ENCODE data around the gene ABAT. TPM values are rescaled to one million over a fixed set of nuclear protein-coding genes. Genes with fewer than 3 reads are reported as not detected.

The ABAT gene
- total RNA-seq, 1 experiment from 2014 or later: 7.3 TPM

DNA sequence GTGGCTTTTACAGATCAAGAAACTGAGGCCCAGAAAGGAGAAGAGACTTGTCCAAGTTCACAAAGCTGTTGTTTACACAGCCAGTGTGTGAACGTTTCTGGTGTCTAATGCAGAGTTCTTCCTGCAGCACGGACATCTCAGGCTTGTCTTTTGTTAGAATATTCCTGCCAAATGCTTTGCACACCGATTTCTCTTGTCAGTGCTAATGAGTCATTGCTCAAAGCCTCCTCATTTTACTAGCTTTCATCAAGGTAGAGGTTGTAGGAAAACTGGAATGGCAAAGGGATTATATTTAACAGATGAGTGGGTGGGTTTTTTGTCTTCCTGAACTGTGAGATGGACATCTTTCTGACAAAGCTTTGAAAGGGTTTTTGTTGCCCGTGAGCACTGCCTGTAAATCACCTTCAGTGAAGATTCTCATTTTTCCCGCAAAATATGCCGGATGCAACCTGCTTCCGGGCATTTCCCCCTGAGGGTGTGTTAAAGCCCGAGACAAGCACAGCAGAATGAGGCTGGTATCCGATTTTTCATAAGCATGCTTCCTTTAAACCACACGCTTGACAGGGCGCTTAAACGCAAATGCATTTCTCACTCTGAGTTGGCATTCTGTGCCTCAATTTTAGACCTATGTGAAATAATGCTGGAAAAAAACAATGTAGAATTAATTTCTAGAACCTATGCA, 137.9 kb downstream of the ABAT start:
- no peaks in the 10 kb centered on the region for H3K27me3 ChIP-seq (ENCODE audit: insufficient read depth, low read length)
- Mint-ChIP-seq H3K27me3 (ENCODE audit: low read depth) (no peaks in the 10 kb centered on the region), H3K27ac (no peak overlapping the region), H3K4me1 (no peaks in the 10 kb centered on the region), H3K9me3 (no peaks in the 10 kb centered on the region), H3K4me3 (no peak overlapping the region), H3K36me3 (ENCODE audit: insufficient read depth in 1 of 3, low read depth in 3 of 3) (peaks cover 55 to 93% (median 90%) of the 10 kb centered on the region in 3 experiments; a peak in 6 of 7 replicates)
- TF ChIP-seq, protein P1, sequence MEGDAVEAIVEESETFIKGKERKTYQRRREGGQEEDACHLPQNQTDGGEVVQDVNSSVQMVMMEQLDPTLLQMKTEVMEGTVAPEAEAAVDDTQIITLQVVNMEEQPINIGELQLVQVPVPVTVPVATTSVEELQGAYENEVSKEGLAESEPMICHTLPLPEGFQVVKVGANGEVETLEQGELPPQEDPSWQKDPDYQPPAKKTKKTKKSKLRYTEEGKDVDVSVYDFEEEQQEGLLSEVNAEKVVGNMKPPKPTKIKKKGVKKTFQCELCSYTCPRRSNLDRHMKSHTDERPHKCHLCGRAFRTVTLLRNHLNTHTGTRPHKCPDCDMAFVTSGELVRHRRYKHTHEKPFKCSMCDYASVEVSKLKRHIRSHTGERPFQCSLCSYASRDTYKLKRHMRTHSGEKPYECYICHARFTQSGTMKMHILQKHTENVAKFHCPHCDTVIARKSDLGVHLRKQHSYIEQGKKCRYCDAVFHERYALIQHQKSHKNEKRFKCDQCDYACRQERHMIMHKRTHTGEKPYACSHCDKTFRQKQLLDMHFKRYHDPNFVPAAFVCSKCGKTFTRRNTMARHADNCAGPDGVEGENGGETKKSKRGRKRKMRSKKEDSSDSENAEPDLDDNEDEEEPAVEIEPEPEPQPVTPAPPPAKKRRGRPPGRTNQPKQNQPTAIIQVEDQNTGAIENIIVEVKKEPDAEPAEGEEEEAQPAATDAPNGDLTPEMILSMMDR (conservative IDR thresholded peaks at IDR 0.05): no peak
- no peak overlapping the region for H2BK15ac ChIP-seq (ENCODE audit: low read depth, low read length)
- H3K18ac ChIP-seq (ENCODE audit: insufficient read length, low read depth, low read length): no peak overlapping the region
- H2BK120ac ChIP-seq (ENCODE audit: low read depth, low read length, poor library complexity, severe bottlenecking): no peak overlapping the region
- no peak for DNase-seq
- WGBS (ENCODE audit: extremely low coverage, insufficient read length, low lambda C conversion rate): no CpG with 5 or more reads among the region's 12 CpGs
- H4K91ac ChIP-seq (ENCODE audit: insufficient read length, low read depth, low read length): no peak overlapping the region
- H2BK12ac ChIP-seq (ENCODE audit: insufficient read length, low read depth, low read length): no peak overlapping the region
- H3K79me1 ChIP-seq (ENCODE audit: insufficient read depth, low read depth, low read length, poor library complexity, severe bottlenecking): no peaks in the 10 kb centered on the region
- H3K4me2 ChIP-seq (ENCODE audit: insufficient read depth, insufficient read length, low read length): no peak overlapping the region
- no peak overlapping the region for H3K23ac ChIP-seq (ENCODE audit: insufficient read length, low read depth, low read length)
- H3K9ac ChIP-seq (ENCODE audit: extremely low read depth, insufficient read length, low read length): no peak overlapping the region
- no peaks in the 10 kb centered on the region for H3K9me3 ChIP-seq (ENCODE audit: control insufficient read depth, low read depth, low read length)
- H3T11ph ChIP-seq (ENCODE audit: low read length): no peak overlapping the region
- no peak overlapping the region for H2BK20ac ChIP-seq (ENCODE audit: low read depth, low read length, poor library complexity, severe bottlenecking)
- H3K4ac ChIP-seq (ENCODE audit: low read depth, low read length): no peak overlapping the region
- H3K79me2 ChIP-seq (ENCODE audit: insufficient read depth, low read length): no peaks in the 10 kb centered on the region
- H4K20me1 ChIP-seq (ENCODE audit: control insufficient read depth, insufficient read depth, insufficient read length): no peaks in the 10 kb centered on the region
- no peak overlapping the region for H3K14ac ChIP-seq (ENCODE audit: insufficient read depth, low read length)
- no peak overlapping the region for H4K5ac ChIP-seq (ENCODE audit: insufficient read length, low read depth, low read length)
- no peak overlapping the region for H3K56ac ChIP-seq (ENCODE audit: insufficient read length, low read depth, low read length)
- no peak overlapping the region for H3K27ac ChIP-seq (ENCODE audit: insufficient read length, low read depth, low read length)
- H2BK5ac ChIP-seq (ENCODE audit: insufficient read length, low read length): no peak overlapping the region
- H4K8ac ChIP-seq (replicated peaks; ENCODE audit: insufficient read length, low read depth, low read length): no peak overlapping the region
- H2AFZ ChIP-seq (ENCODE audit: low read length): no peak overlapping the region
- no peaks in the 10 kb centered on the region for H3K23me2 ChIP-seq (ENCODE audit: insufficient read length, low read depth, low read length, poor library complexity, severe bottlenecking)
- no peak overlapping the region for H2AK5ac ChIP-seq (ENCODE audit: insufficient read length, low read length)
- no peaks in the 10 kb centered on the region for H3K4me1 ChIP-seq (ENCODE audit: insufficient read depth, low read length)
